HCT116 (cell line): Measurements from ENCODE around the gene TERT. TPM values are rescaled to one million over a fixed set of nuclear protein-coding genes. Genes with fewer than 3 reads are reported as not detected.

Experiments used
- ATAC-seq: fragments of 200-7000 bp; cut with Tn5 transposase; 2 replicates; pipeline ENCODE4 v1.9.1; 2020; ENCODE audit warnings: mild to moderate bottlenecking, moderate library complexity
- BruUV-seq: library from RNA; stranded (reverse); fragments of 400-500 nt; replicated peaks from 2 replicates; lab custom pipeline; 2021; lab: Mats Ljungman, UMichigan
- CTCF ChIA-PET: fragments of 300-600 bp; sonication (Branson Sonifier 250); formaldehyde crosslinking; loops from one replicate; lab custom pipeline; 2021; ENCODE audit warnings: antibody characterized with exemption; lab: Charles Lee
- POLR2A ChIA-PET: fragments of 300-600, 350-600 bp; sonication (Branson Sonifier 250); formaldehyde crosslinking; loops from one replicate; lab custom pipeline; 2021; ENCODE audit warnings: antibody characterized with exemption; lab: Charles Lee
- RAD21 ChIA-PET, 2 experiments: fragments of 300-600 bp; sonication (Branson Sonifier 250); formaldehyde crosslinking; loops; one replicate each; lab custom pipeline; 2023; ENCODE audit warnings: low total read pairs in 2 of 2; ENCODE audit not compliant: uncharacterized antibody in 2 of 2, unreplicated experiment in 2 of 2, low non-redundant PET in 1 of 2; lab: Charles Lee
- DNase-seq: peaks from one replicate; pipeline ENCODE4 v3.0.0-alpha.2; 2010; ENCODE audit warnings: low read depth, low spot score
- H2AFZ ChIP-seq: fragments of 200-600 bp; shearing (Covaris generic), sonication (generic); 2 replicates; pipeline ENCODE4 v1.6.1; 2017; ENCODE audit warnings: low read depth, mixed run types, mixed read lengths, antibody characterized with exemption, low read length; ENCODE audit not compliant: poor library complexity, severe bottlenecking
- H3K27ac ChIP-seq: 2 replicates; pipeline ENCODE4 v1.5.1; 2012; ENCODE audit warnings: low read depth, low read length
- H3K27me3 ChIP-seq: fragments of 200-600 bp; sonication (generic); 2 replicates; pipeline ENCODE4 v1.6.1; 2016; ENCODE audit warnings: mixed run types, low read length, mixed read lengths; ENCODE audit not compliant: insufficient read depth
- H3K36me3 ChIP-seq, 2 experiments: fragments of 200-500 bp in 1 of 2; fragments of 200-600 bp in 1 of 2; sonication (Bioruptor generic) in 1 of 2; sonication (generic) in 1 of 2; 2 replicates each; pipeline versions ENCODE4 v1.5.1 to v1.6.1; 2014 to 2016; ENCODE audit warnings: low read length in 2 of 2, inconsistent platforms in 1 of 2, mixed read lengths in 1 of 2, mixed run types in 1 of 2; ENCODE audit not compliant: insufficient read depth in 2 of 2, control insufficient read depth in 1 of 2
- H3K4me1 ChIP-seq, 2 experiments: fragments of 200-600 bp in 1 of 2; sonication (generic) in 1 of 2; 2 replicates each; pipeline versions ENCODE4 v1.5.1 to v1.6.1; 2012 to 2017; ENCODE audit warnings: low read length in 2 of 2, inconsistent platforms in 1 of 2, mild to moderate bottlenecking in 1 of 2, mixed read lengths in 1 of 2, mixed run types in 1 of 2, moderate library complexity in 1 of 2; ENCODE audit not compliant: insufficient read depth in 2 of 2, control insufficient read depth in 1 of 2
- H3K4me2 ChIP-seq: fragments of 200-600 bp; sonication (generic); 2 replicates; pipeline ENCODE4 v1.6.1; 2017; ENCODE audit warnings: mixed run types, low read length, mixed read lengths
- H3K4me3 ChIP-seq, 2 experiments: fragments of 200-600 bp in 1 of 2; sonication (generic) in 1 of 2; replicated peaks in 1 of 2; 2 replicates each; pipeline ENCODE4 v1.5.1; 2011 to 2016; ENCODE audit warnings: low read length in 2 of 2, control low read depth in 1 of 2, low read depth in 1 of 2, mild to moderate bottlenecking in 1 of 2, mixed read lengths in 1 of 2, mixed run types in 1 of 2
- H3K79me2 ChIP-seq: fragments of 200-600 bp; sonication (generic); 2 replicates; pipeline ENCODE4 v1.6.1; 2017; ENCODE audit warnings: mild to moderate bottlenecking, mixed run types, low read length, moderate library complexity, mixed read lengths; ENCODE audit not compliant: insufficient read depth
- H3K9ac ChIP-seq: fragments of 200-600 bp; sonication (generic); 2 replicates; pipeline ENCODE4 v1.6.1; 2016; ENCODE audit warnings: low read length, mixed read lengths
- H3K9me2 ChIP-seq: fragments of 200-600 bp; sonication (generic), shearing (Covaris generic); 2 replicates; pipeline ENCODE4 v1.6.1; 2017; ENCODE audit warnings: mixed run types, mild to moderate bottlenecking, moderate library complexity; ENCODE audit not compliant: insufficient read depth
- H3K9me3 ChIP-seq, 2 experiments: fragments of 200-500 bp in 1 of 2; fragments of 200-600 bp in 1 of 2; sonication (Bioruptor generic) in 1 of 2; sonication (generic) in 1 of 2; 2 replicates each; pipeline ENCODE4 v1.6.1; 2014 to 2017; ENCODE audit warnings: low read length in 2 of 2, mixed read lengths in 2 of 2, inconsistent platforms in 1 of 2, low read depth in 1 of 2, mild to moderate bottlenecking in 1 of 2, mixed run types in 1 of 2, moderate library complexity in 1 of 2; ENCODE audit not compliant: control insufficient read depth in 1 of 2, insufficient read depth in 1 of 2
- H4K20me1 ChIP-seq: fragments of 200-600 bp; sonication (generic), shearing (Covaris generic); 2 replicates; pipeline ENCODE4 v1.6.1; 2017; ENCODE audit warnings: mixed run types, mild to moderate bottlenecking, moderate library complexity; ENCODE audit not compliant: insufficient read depth
- CEBPB ChIP-seq: IDR thresholded peaks from 2 replicates; pipeline ENCODE4 v1.6.1; 2012; ENCODE audit warnings: low read depth
- EGR1 ChIP-seq: IDR thresholded peaks from 2 replicates; pipeline ENCODE4 v1.6.1; 2012; ENCODE audit warnings: low read depth
- ELF1 ChIP-seq: IDR thresholded peaks from 2 replicates; pipeline ENCODE4 v1.6.1; 2012; ENCODE audit warnings: low read depth, borderline replicate concordance
- EZH2 ChIP-seq: fragments of 200-600 bp; sonication (generic); IDR thresholded peaks from 2 replicates; pipeline ENCODE4 v1.6.1; 2017; ENCODE audit warnings: antibody characterized with exemption, mixed run types
- EZH2phosphoT487 ChIP-seq: fragments of 200-600 bp; IDR thresholded peaks from 2 replicates; pipeline ENCODE4 v1.6.1; 2018; ENCODE audit warnings: antibody characterized with exemption, borderline replicate concordance
- MAX ChIP-seq: IDR thresholded peaks from 2 replicates; pipeline ENCODE4 v1.6.1; 2012
- RAD21 ChIP-seq: IDR thresholded peaks from 2 replicates; pipeline ENCODE4 v1.6.1; 2012; ENCODE audit warnings: low read depth, mild to moderate bottlenecking
- REST ChIP-seq: IDR thresholded peaks from 2 replicates; pipeline ENCODE4 v1.6.1; 2012; ENCODE audit warnings: low read depth
- SIN3A ChIP-seq: IDR thresholded peaks from 2 replicates; pipeline ENCODE4 v1.6.1; 2012; ENCODE audit warnings: low read depth
- SP1 ChIP-seq: IDR thresholded peaks from 2 replicates; pipeline ENCODE4 v1.6.1; 2012; ENCODE audit warnings: low read depth
- TCF7L2 ChIP-seq: IDR thresholded peaks from 2 replicates; pipeline ENCODE4 v1.7.0; 2011; ENCODE audit warnings: borderline replicate concordance, inconsistent platforms; ENCODE audit not compliant: insufficient read depth, insufficient read length; ENCODE audit errors: extremely low read depth
- ZFX ChIP-seq: fragments of 450-650 bp; IDR thresholded peaks from 2 replicates; pipeline ENCODE4 v1.6.1; 2017
- ZNF274 ChIP-seq: fragments of 200-500 bp; sonication (Bioruptor generic); IDR thresholded peaks from 2 replicates; pipeline ENCODE4 v1.6.1; 2014; ENCODE audit warnings: mild to moderate bottlenecking, low read depth, low read length, inconsistent platforms
- intact Hi-C: fragments of 100-400 bp; cut with micrococcal nuclease; formaldehyde crosslinking; loops from 2 replicates; pipeline ENCODE4 v1.10.0; 2022
- total RNA-seq: library from RNA; stranded (reverse); gene quantifications from one replicate; pipeline ENCODE4 v1.2.1, GENCODE V29; 2021; ENCODE audit not compliant: unreplicated experiment
- TF ChIP-seq, protein P1 (sequence below): IDR thresholded peaks from 2 replicates; pipeline ENCODE4 v1.6.1; 2011; ENCODE audit warnings: mild to moderate bottlenecking, low read length, moderate library complexity; ENCODE audit not compliant: insufficient replicate concordance; ENCODE audit errors: extremely low read depth
- TF ChIP-seq, protein P2 (sequence below): IDR thresholded peaks from 2 replicates; pipeline ENCODE4 v1.6.1; 2012
- TF ChIP-seq, protein P3 (sequence below), 3 experiments: fragments of 200-600 bp in 1 of 3; sonication (generic) in 1 of 3; IDR thresholded peaks in 2 of 3; conservative IDR thresholded peaks in 1 of 3; 2 replicates each; pipeline ENCODE4 v1.5.1; 2012 to 2017; ENCODE audit warnings: low read depth in 2 of 3, low read length in 2 of 3, antibody characterized with exemption in 1 of 3, borderline replicate concordance in 1 of 3, control low read depth in 1 of 3, mild to moderate bottlenecking in 1 of 3, mixed read lengths in 1 of 3, mixed run types in 1 of 3, moderate library complexity in 1 of 3; ENCODE audit not compliant: insufficient read depth in 1 of 3

The TERT gene
- total RNA-seq, 1 experiment from 2014 or later, result 6.9 TPM

DNA sequence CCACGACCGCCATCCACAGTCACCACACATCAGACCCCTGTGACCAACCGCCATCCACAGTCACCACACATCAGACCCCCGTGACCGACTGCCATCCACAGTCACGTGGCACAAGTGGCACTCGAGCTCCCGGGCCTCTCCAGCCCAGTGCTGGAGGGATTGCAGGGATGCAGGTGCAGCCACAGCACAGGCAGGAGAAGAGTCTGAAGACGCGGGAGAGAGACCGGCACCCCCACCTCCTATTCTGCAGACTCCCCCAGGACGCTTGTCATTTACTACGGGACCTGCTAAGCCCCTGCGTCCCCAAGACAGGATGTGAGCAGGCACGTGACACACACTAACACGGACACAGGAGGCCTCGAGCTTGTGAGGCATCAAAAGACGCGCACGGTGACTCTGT, 21.1 kb downstream of the TERT start:
- Histone ChIP-seq H3K4me2 (no peak overlapping the region), H3K9me3 (no peaks in the 10 kb centered on the region), H2AFZ (no peak overlapping the region), H3K27ac (no peak overlapping the region), H3K4me3 (no peak overlapping the region), H3K79me2 (no peaks in the 10 kb centered on the region), H3K9me2 (no peaks in the 10 kb centered on the region), H3K9ac (no peak overlapping the region), H3K4me1 (no peaks in the 10 kb centered on the region), H3K36me3 (peaks cover 0 to 5% of the 10 kb centered on the region in 2 experiments; a peak in 1 of 4 replicates), H3K27me3 (no peaks in the 10 kb centered on the region), H4K20me1 (no peaks in the 10 kb centered on the region)
- BruUV-seq, result no TSS peak
- DNase-seq (no peak), ATAC-seq (no peak)
- ChIA-PET RAD21 (no interaction called here), POLR2A (no interaction called here), CTCF (no interaction called here)
- intact Hi-C loops, result no loop called here
- no peak for TF ChIP-seq SP1
- TF ChIP-seq EZH2, result no peak
- TF ChIP-seq, protein P1, sequence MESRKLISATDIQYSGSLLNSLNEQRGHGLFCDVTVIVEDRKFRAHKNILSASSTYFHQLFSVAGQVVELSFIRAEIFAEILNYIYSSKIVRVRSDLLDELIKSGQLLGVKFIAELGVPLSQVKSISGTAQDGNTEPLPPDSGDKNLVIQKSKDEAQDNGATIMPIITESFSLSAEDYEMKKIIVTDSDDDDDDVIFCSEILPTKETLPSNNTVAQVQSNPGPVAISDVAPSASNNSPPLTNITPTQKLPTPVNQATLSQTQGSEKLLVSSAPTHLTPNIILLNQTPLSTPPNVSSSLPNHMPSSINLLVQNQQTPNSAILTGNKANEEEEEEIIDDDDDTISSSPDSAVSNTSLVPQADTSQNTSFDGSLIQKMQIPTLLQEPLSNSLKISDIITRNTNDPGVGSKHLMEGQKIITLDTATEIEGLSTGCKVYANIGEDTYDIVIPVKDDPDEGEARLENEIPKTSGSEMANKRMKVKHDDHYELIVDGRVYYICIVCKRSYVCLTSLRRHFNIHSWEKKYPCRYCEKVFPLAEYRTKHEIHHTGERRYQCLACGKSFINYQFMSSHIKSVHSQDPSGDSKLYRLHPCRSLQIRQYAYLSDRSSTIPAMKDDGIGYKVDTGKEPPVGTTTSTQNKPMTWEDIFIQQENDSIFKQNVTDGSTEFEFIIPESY, result no peak
- TF ChIP-seq, protein P2, sequence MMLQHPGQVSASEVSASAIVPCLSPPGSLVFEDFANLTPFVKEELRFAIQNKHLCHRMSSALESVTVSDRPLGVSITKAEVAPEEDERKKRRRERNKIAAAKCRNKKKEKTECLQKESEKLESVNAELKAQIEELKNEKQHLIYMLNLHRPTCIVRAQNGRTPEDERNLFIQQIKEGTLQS, result no peak
- TF ChIP-seq ZNF274, result no peak
- no peak for TF ChIP-seq REST
- no peak for TF ChIP-seq EGR1
- TF ChIP-seq ELF1, result no peak
- no peak for TF ChIP-seq RAD21
- TF ChIP-seq EZH2phosphoT487, result no peak
- no peak for TF ChIP-seq SIN3A
- TF ChIP-seq MAX, result no peak
- no peak for TF ChIP-seq ZFX
- TF ChIP-seq CEBPB, result no peak
- no peak for TF ChIP-seq TCF7L2
- TF ChIP-seq, protein P3, sequence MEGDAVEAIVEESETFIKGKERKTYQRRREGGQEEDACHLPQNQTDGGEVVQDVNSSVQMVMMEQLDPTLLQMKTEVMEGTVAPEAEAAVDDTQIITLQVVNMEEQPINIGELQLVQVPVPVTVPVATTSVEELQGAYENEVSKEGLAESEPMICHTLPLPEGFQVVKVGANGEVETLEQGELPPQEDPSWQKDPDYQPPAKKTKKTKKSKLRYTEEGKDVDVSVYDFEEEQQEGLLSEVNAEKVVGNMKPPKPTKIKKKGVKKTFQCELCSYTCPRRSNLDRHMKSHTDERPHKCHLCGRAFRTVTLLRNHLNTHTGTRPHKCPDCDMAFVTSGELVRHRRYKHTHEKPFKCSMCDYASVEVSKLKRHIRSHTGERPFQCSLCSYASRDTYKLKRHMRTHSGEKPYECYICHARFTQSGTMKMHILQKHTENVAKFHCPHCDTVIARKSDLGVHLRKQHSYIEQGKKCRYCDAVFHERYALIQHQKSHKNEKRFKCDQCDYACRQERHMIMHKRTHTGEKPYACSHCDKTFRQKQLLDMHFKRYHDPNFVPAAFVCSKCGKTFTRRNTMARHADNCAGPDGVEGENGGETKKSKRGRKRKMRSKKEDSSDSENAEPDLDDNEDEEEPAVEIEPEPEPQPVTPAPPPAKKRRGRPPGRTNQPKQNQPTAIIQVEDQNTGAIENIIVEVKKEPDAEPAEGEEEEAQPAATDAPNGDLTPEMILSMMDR (IDR thresholded peaks at IDR 0.05 in 2 of 3, conservative IDR thresholded peaks at IDR 0.05 in 1 of 3; ENCODE audit: borderline replicate concordance in 1 of 3, insufficient read depth in 1 of 3, low read depth in 2 of 3, low read length in 2 of 3), result no peak
